Colonic mucosa (tissue), 4 donors: ENCODE data around the gene RNF144A. TPM values are rescaled to one million over a fixed set of nuclear protein-coding genes. Genes with fewer than 3 reads are reported as not detected.

Source experiments
- DNase-seq: peaks from one replicate; pipeline ENCODE4 v3.0.0-alpha.2; 2020
- H3K27ac ChIP-seq: fragments of 200-600 bp; one replicate; pipeline ENCODE4 v1.8.0; 2021
- H3K27me3 ChIP-seq: fragments of 200-600 bp; one replicate; pipeline ENCODE4 v1.8.0; 2021
- H3K36me3 ChIP-seq: fragments of 200-600 bp; one replicate; pipeline ENCODE4 v1.8.0; 2021
- H3K4me1 ChIP-seq: fragments of 200-600 bp; one replicate; pipeline ENCODE4 v1.8.0; 2021; ENCODE audit warnings: mild to moderate bottlenecking
- H3K4me3 ChIP-seq: fragments of 200-600 bp; one replicate; pipeline ENCODE4 v1.8.0; 2021
- H3K9ac ChIP-seq, 2 donors: one replicate each; pipeline ENCODE4 v1.7.0; 2013; ENCODE audit warnings: control low read depth in 2 of 2, low read depth in 2 of 2, low read length in 2 of 2
- H3K9me3 ChIP-seq: fragments of 200-600 bp; one replicate; pipeline ENCODE4 v1.8.0; 2021
- intact Hi-C: fragments of 100-400 bp; cut with DNase I; formaldehyde crosslinking; loops from one replicate; pipeline ENCODE4 v1.14.1; 2022
- total RNA-seq, 2 donors: library from RNA; stranded (reverse); fragmentation: NEBNext Ultra II Directional in 1 of 2; extraction: Animal tissue kit (Norgen Biotek cat#: 25700) in 1 of 2; gene quantifications; one replicate each; pipeline ENCODE4 v1.2.1, GENCODE V29; 2021
- TF ChIP-seq, protein P1 (sequence below): fragments of 200-600 bp; IDR thresholded peaks from one replicate; pipeline ENCODE4 v1.8.0; 2022; ENCODE audit warnings: antibody characterized with exemption, mild to moderate bottlenecking
- donor health status: healthy.
- donor health status: DM: no; HTN: no; CAD: no.
- donor health status: DM: no; HTN: no; CAD: no.

Gene RNF144A
- total RNA-seq, 2 donors from 2014 or later = 13.9 to 22.6 TPM

DNA sequence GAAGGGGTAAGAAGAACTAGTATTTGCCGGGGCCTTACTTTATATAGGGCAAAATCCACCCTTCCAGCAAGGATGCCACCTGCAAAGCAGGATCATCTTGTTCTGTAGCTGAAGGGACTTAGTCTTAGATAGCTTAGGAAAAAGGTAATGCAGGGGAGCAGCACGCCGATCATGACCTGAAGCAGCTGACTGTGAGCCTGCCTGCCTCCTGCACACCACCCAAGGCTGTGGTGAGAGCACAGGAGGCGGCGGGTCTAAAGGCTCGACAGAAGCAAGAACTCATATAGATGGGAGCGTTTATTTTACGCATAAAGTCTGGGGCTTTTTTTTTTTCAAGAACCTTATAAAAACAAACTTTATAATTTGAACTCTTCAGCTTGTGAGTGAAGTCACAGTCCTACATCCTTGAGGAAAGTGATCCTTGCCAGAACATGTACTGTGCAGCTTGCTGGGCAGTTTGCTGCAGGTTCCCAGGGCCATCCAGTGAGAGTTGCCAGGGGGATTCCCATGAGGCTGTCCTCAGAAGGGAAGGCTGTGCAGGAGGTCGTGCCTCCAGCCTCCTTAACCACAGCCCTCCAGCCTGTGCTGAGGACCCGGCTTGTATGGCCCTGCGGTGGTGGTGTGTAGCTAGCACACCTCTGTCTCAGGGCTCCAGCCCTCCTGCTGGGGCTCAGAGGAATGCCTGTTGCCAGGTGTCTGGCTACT is 92.1 kb downstream of the RNF144A start:
- Histone ChIP-seq H3K9me3 (no peaks in the 10 kb centered on the region), H3K27ac (no peak overlapping the region), H3K27me3 (no peaks in the 10 kb centered on the region), H3K4me1 (no peaks in the 10 kb centered on the region), H3K36me3 (no peaks in the 10 kb centered on the region), H3K4me3 (no peak overlapping the region), H3K9ac (no peak overlapping the region)
- intact Hi-C loops = no loop called here
- DNase-seq = no peak
- TF ChIP-seq, protein P1, sequence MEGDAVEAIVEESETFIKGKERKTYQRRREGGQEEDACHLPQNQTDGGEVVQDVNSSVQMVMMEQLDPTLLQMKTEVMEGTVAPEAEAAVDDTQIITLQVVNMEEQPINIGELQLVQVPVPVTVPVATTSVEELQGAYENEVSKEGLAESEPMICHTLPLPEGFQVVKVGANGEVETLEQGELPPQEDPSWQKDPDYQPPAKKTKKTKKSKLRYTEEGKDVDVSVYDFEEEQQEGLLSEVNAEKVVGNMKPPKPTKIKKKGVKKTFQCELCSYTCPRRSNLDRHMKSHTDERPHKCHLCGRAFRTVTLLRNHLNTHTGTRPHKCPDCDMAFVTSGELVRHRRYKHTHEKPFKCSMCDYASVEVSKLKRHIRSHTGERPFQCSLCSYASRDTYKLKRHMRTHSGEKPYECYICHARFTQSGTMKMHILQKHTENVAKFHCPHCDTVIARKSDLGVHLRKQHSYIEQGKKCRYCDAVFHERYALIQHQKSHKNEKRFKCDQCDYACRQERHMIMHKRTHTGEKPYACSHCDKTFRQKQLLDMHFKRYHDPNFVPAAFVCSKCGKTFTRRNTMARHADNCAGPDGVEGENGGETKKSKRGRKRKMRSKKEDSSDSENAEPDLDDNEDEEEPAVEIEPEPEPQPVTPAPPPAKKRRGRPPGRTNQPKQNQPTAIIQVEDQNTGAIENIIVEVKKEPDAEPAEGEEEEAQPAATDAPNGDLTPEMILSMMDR = no peak

DNA sequence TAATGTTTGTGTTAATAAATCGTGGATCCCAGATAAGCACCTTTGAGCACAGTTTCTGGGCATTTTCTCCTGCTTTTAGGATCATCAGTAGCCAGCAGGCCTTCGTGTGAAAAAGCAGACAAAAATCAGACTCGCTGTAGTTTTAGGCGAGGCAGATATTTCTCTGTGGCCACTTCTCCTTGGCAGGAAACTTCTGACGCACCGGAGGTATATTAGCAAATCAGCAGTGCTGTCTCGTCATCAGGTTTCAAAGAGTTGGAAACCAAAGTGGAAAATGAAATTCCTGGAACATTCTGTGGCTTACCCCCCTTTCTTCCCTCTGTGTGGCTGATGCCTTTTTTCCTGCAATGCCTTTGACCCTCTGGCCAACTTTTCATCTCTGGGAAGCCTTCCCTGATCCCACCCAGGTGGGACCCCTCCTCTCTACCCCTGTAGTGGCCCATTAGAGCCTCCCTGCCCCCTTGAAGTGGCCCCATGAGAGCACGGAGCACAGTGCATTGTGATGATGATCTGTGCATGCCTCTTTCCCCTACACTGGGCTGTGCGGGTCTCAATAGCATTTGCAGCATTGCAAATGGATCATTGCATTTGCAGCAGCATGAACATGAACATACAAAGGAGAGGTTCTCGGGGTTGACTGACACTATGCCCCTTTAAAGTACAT is 93.3 kb downstream of the RNF144A start:
- Histone ChIP-seq H3K27ac (no peak overlapping the region), H3K4me3 (no peak overlapping the region), H3K27me3 (no peaks in the 10 kb centered on the region), H3K36me3 (no peaks in the 10 kb centered on the region), H3K4me1 (no peaks in the 10 kb centered on the region), H3K9me3 (no peaks in the 10 kb centered on the region), H3K9ac (no peak overlapping the region)
- no peak for DNase-seq
- intact Hi-C loops = no loop called here
- TF ChIP-seq, protein P1 = no peak

DNA sequence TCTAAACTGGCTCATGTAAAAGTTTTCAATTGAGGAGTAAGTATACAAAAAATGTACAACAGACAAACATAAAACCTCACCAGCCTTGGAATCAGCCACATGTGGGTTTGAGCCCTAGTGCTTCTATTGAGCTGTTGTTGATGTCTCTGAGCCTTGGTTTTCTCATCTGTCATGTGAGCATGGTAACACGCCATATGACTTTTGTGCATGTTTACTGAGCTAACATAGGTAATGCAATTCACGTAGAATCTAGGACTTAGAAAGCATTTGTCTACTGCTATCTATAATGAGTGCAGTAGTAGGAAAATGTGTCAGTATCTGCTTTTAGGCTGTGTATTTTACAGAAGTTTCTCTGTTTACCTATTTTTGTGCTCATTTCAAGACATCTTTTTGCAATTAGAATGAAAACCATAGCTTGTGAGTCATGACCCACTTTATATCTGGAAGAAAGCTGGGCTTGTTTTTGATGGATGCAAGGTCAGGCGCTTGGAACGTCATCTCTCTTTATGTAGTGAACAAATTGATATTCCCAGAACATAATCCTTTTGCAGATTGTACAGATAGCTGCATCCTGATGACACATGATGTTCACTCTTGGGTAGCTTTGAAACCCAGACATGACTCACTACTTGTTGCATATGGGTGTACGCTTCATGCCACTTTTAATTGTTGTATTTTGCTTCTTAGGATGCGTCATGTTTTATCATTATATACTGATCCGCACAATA is 94.3 kb downstream of the RNF144A start:
- H3K27ac ChIP-seq = no peak overlapping the region
- H3K36me3 ChIP-seq = no peaks in the 10 kb centered on the region
- no peaks in the 10 kb centered on the region for H3K27me3 ChIP-seq
- no peaks in the 10 kb centered on the region for H3K4me1 ChIP-seq
- intact Hi-C loops = no loop called here
- no peak overlapping the region for H3K4me3 ChIP-seq
- no peak overlapping the region for H3K9ac ChIP-seq
- H3K9me3 ChIP-seq = no peaks in the 10 kb centered on the region
- no peak for DNase-seq
- TF ChIP-seq, protein P1 = no peak

DNA sequence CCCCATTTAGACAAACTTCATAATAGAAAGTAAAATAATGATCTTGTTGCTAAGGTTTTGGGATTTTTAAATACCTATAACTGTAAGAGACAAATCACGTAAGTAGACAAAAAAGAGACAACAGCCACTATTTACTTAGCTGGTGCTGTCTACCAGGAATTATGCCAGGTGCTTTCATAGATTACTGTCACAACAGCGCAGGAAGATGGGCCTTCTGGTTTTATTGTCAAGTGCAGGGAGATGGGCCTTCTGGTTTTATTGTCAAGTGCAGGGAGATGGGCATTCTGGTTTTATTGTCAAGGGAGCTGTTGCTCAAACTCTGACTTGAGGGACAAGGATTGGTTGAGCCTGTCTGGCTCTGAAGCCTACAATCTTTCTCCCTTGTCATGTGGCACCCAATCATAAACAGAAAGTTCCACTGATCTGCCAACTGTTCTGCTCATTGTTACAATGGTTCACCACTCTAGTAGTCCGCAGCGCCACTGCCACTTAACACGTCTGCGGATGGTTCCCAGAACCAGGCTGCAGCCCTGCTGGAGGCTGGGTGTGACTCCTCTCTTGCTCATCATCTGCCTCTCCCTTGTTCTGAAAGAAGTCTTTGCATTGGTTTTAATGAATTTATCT is 95.0 kb downstream of the RNF144A start:
- Histone ChIP-seq H3K36me3 (no peaks in the 10 kb centered on the region), H3K9ac (no peak overlapping the region), H3K9me3 (no peaks in the 10 kb centered on the region), H3K4me1 (no peaks in the 10 kb centered on the region), H3K4me3 (no peak overlapping the region), H3K27me3 (no peaks in the 10 kb centered on the region), H3K27ac (no peak overlapping the region)
- intact Hi-C loops = no loop called here
- DNase-seq = no peak
- TF ChIP-seq, protein P1 = no peak

DNA sequence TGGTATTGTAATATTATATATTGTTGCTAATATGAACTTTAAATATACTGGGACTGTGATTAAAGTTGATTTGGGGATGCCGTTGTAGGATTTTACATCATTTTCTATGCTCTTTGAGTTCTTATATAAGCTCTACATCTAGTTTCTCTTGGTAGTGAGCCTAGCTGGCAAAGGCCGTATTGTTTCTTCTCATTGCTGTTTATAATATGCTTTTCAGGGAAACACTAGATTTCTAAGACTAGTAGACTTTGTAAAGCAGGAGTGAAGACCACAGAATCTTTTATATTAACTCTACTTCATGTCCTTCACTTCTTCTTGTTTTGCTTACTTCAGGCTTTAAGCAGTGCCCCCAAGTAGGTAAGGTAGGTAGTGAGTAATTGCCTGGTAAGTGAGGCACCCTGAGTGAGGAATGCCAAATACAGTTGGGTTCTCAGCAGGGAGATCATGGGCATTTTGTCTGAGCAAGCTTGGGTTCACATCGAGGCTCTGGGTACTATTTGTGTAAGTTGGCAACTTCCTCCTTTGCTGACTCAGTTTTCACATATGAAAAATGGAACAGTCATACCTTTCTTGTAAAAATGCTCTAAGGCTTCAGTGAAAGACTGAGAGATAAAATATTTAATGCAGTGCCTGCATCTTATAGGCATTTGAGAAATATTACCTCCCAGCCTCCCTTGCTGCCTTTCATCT is 96.4 kb downstream of the RNF144A start:
- Histone ChIP-seq H3K27ac (no peak overlapping the region), H3K4me1 (no peaks in the 10 kb centered on the region), H3K9ac (no peak overlapping the region), H3K9me3 (no peaks in the 10 kb centered on the region), H3K27me3 (no peaks in the 10 kb centered on the region), H3K36me3 (no peaks in the 10 kb centered on the region), H3K4me3 (no peak overlapping the region)
- TF ChIP-seq, protein P1 = no peak
- intact Hi-C loops = no loop called here
- DNase-seq = no peak
